A172 (cell line): ENCODE data around the gene ZIC1. TPM values are rescaled to one million over a fixed set of nuclear protein-coding genes. Genes with fewer than 3 reads are reported as not detected.

Experiments
- DNase-seq: peaks from one replicate; pipeline ENCODE4 v3.0.0-alpha.2; 2015; ENCODE audit warnings: low spot score
- total RNA-seq: library from RNA; depleted of rRNA; stranded (reverse); fragments of >200 nt; shearing (Covaris generic); gene quantifications from 2 replicates; pipeline ENCODE4 v1.2.3, GENCODE V29; 2014

Gene ZIC1
- total RNA-seq, 1 experiment from 2014 or later = 18.9 TPM

DNA sequence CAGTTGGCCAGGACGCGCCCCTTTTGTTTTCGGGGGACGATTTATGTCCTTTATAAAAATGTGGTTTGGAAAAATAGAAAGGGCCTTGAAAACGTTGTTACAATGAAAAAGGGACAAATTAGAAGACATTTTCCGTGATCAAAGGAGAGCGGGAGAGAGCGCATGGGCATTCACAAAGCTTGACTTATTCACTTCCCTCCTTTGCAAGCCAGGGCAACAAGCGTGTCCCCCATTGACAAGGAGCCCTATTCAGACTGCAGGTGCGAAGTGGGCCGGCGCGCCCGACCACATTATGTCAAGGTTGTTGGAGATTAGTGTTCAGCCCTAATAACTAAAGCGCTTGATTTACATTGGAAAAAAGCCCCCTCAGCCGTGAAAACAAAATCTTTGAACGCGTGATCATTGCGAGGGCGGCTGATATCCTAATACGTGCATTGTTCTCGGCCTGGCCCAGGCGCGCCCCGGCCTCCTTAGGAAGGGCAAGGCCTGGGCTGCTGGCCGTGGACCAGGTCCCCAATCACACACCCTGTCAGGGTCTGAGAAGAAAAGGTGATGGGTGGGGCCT, 28.7 kb upstream of the ZIC1 start:
- no peak for DNase-seq

DNA sequence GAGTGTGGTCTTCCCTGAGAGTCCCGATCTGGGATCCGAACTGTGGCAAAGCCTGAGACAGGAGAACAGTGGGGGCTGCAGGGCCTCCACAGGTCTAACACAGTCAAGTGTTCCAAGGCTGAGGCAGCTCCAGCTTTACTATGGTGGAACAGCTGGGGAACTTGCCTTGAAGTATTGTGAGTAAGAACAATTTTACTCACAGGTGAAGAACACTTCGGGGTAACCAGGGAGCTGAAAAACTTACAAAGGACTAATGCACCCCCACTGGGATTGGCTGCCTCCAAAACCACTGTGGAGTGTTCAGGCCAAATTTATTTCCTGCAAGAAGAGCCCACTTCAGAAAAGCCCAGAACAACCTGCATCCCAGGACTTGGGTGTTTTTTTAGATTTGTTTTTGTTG, 28.2 kb upstream of the ZIC1 start:
- DNase-seq = no peak

DNA sequence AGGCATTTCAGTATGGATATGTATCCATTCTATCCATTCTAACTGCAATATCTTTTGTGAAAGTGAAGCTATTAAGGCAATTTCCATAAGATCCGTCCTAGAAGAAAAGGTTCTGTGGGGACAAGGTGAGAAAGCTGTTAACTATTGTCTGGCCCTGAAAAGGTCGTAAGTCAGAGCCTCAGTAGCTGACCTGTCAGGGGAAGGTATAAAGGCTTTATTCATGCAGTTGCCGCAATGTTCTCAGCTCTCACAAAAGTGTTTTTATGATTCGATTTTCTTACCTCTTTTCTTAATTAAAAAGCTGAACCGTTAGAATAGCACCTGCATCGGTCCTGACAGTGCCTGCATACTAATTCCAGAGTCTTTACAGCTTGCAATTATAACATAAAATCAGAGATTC, 27.6 kb upstream of the ZIC1 start:
- DNase-seq = no peak

DNA sequence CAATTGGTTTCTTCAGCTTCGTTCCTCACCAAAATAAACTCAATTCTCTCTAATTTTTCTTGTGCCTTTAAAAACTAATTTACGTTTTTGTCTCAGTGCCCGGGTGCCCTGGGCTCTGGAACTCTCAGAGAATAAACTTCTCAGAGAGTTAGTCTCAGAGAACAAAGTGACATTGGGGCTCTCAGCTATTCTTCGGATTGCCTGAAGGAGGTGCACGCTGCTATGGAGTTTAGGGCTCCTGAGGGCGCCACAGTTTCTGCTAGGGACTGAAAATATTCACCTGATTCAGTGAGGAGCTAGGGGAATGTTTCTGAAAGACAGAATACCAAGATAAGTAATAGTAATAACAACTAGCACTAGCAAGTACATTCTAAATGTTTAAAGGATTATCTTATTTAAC, 25.5 kb upstream of the ZIC1 start:
- no peak for DNase-seq

DNA sequence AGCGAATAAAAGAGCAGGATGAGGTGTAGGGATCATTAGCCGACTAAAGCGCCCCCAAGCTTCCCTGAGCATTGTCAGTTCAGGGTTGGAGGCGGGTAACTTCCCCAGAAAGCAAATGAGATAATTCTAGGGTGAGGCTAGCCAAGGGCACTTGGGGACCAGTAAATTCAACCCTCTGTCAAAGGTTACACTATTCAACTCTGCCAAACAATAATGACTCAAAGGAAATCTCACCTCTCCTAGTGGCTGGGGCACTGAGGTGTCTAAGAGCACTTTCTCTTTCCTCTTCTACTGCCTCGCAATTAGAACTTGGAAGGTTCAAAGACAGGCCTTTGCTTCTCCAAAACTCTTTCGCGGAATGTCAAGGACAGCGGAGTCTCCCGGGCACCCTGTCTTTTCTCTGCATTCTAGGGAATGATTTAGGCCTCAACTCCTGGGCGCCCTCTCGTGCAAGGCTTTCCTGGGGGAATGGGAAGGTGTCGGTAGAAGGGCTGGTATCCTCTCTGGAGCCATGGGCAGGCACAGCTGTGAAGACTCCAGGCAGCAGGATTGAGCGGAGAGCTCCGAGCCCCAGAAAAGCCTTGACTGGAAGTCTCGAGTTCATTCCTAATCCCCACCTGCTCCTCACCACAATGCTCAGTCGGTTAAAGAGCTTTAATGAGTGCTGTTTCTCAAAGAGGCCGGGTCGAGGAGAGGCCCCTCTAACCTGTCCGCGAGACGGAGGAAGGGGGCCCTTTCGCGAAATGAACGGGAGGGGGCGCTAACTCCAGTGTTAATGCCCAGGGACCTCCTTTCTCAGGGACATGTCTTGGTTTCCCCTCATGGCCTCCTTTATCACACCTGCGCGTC, 24.7 kb upstream of the ZIC1 start:
- no peak for DNase-seq

DNA sequence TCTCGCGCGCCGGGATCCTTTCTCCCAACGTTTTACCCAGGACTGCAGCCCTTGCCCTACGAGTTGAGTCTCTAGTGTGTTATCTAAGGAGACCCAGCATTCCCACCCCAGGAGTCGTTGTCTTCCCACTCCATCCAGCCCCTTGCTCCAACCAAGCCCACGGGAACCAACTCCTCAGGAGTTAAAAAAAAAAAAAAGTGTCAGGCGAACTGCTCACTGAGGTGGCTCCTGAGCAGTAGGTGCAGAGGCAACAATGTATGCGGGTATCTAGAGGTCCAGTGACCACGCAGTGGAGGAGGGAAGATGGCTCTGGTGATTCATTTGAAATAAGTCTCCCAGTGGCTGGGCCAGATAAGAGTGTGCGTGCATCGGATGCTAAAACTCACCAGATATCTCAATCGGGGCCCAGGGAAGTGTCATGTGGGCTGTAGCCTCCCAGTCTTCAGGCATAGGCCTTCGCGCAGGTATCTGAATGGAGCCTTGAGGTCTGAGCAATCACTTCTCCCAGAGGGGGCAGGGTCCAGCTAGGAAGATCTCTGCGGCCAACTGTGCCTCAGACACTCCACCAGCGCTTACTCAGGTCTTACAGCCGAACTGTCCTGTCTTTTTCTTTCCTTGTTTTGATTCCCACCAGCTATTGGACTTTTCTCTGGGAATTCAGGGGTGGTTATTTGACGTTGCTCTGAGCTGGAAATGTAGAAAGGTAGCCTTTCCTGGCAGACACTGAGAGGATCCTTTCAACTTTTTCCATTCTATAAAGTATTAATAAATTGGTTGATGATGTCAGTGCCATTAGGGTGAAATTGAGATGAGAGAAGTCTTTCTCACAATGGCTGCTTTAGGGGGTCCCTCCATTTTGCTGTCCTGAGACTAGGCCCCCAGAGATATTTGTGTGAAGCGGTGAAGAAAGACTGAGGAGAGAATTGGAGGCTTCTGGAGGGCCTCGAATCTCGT, 23.8 kb upstream of the ZIC1 start:
- no peak for DNase-seq

DNA sequence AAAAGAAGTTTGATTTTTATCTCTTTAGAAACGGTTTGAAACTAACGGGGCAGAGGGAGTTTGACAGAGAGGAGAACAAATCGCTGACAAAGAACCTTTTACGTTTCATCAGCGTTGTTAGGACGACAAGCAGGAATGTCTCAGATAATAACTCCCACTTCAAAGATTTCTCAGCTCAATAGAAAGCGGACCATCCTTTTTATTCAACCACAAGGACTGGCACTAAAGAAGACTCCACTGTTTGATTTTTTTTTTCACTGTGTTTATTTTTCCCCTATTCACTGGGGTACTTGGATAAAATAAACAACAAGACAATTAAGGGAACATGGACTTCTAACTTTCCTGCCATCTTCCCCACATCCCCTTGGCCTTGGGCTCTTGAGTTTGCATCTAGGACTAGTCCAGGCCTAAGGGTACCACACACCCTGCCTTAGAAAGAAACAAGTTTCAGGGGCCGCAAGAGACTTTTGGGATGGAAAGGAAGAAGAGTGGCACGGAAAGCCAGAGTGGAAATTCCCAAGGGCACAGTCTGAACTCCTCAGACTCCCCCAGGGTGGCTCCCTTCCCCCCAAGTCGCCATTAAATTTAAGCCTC, 21.8 kb upstream of the ZIC1 start:
- no peak for DNase-seq

DNA sequence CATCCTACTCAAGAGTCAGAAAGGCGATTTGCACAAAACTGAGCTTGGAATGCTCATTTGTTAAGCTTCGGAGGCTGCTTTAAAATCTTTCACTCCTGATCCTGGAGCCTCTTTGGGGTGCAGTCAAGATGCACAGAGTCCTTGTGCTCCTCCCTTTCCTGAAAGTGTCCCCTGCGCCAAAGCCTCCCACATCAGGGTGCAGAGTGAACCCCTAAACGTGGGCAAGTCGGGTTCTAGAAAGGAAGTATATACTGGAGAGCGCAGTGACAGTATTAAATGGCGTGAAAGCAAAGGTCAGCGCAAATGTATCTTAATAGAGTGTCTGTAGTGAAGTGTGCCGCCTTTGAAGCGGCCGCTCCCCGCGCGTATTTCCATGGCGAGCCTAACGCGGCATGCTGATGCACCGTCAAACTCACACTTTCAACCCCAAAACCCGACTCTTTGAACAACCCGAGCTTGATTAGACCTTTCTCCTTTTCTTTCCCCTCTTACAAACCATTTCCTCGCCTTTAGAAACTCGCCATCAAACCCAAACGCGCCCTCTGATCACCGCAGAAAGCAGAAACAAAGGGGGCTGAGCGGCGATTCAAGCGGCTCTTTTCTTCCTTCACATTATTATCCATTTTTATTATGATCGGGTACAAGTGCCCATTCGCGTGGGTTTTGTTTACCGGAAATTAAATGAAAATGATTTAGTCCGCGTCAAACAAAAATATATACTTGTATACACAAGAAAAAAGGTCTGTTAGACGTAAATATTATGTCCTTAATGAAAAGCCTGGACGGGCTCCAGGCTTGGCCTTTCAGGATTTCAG, 21.1 kb upstream of the ZIC1 start:
- DNase-seq = no peak

DNA sequence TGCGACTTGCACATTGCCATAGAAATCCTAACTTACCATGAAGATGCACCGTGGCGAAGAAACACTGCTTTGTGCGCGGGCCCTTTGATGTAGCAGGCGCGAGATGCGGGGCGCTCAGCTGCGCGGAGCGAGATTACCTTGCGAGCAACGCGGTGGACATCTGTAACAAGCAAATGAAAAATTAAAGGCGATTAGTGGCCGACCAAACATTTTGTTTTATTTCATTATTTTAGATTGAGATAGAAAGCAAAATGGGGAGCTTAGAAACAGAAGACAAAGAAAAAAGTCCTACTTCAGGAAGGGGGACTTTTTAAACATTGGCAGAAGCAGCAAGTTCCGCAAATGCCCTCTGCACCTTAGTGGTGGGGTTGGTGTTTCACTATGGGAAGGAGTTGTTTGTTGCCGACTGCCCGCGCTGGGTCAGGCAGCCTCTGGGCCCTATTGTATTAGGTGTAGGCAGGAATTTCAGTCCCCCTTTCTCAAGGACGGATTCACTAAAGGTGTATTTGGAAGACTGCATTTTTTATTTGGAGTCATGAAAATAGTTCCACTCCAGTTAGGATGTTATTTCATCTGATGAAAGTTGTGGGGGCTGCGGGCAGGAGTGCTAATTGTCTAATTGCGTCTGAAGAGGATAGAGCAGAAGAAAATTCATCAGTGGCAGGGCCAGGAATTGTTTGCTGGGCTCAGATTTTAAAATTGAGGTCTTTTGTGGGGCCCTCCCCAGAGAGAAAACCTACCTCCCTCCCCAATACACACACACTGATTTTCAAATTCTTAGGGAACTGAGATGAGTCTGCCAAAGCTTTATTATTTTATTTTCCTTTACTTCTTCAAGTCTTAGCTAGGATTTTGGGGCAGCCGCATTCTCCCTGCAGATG, 20.2 kb upstream of the ZIC1 start:
- DNase-seq = no peak

DNA sequence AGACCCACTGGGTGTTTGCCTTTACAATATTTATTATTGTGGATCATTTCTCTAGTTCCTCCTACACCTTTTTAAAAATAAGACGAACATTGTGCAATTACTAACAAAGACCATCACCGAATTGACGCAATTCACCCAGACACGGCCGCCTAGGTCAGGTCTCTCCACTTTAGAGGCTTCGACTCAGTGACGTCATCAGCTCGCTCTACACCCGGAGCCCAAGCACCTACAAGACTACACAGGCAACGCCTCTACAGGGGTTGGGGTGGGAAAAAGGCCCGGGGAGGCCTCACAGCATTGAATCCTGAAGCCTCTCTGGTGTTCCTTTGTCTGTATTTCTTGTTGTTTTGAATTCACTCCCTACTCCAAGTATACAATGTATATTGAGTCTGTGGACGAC, 19.4 kb upstream of the ZIC1 start:
- DNase-seq = no peak

DNA sequence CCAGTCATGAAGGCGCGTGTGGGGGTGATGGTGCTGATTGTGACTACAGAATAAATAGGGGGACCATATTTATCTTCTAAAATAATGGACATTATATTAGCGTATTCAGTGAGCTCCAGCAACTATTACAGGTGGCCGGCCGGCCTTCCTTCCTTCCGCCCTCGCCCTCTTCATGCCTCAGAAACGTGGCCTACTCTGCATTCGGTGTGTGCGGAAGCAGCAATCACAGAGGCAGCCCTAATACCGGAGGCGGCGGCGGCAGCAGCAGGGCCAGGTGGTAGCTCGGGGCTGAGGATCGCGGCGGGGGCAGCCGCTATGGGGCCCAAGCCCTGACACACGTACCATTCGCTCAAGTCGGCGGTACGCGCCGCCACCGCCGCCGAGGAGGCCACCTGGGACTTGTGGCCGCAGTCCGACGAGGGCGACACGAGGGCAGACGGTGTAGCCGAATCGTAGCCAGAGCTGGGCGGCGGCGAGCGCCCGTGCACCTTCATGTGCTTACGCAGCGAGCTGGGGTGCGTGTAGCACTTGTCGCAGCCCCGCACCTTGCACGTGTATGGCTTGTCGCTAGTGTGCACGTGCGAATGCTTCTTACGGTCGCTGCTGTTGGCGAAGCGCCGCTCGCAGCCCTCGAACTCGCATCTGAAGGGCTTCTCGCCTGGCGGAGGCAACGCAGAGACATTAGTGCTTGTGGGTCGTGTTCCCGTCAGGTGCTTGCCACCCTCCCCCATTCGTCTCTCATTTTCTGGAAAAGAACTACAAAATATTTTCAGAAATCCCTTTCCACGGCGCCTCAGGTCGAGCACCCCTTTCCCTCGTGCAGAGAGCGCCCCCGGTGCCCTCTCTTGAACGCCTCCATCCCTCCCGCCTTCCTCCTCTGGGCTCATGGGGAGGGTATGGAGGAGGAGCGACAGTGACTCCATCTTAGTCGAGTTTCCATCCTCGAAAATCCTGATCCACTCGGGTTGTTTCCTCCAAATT, 18.3 kb upstream of the ZIC1 start:
- no peak for DNase-seq

DNA sequence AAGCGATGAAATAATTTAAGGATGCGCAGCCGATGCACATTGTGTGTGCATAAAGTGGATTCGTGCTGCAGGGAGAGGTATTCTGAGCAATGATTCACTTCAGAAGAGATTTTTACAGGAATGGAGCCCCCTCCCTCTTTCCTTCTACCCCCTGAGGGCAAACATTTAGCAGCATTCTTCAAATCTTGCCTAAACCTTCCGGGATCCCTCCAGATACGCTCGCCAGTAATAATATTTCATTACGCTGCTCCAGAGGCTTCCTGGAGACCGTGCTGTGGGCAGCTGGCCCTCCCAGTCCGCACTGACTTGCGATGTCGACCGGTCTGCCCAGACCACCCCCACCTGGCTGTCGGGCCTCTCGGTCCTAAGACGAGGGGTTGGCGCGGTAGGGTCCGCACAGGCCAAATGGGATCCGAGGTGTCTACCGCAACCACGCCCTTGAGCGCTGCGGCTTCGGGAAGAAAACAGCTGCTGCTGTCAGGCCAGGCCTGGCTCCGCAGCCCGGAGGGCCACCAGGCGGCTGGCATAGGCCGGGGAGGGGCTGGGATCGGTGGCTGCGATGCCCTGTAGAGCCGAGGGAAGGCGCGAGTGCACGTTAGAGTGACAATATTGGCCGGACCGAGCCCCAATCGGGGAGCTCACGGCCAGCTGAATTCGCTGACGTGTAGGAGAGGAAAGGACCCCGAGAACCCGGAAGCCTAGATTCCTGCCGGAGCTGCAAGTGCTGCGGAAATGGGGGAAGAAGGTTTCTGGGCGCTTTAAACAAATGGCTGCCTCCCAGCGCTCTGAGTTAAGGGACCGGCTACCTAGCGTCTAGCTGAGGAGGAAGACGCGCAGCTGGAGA, 17.2 kb upstream of the ZIC1 start:
- no peak for DNase-seq

DNA sequence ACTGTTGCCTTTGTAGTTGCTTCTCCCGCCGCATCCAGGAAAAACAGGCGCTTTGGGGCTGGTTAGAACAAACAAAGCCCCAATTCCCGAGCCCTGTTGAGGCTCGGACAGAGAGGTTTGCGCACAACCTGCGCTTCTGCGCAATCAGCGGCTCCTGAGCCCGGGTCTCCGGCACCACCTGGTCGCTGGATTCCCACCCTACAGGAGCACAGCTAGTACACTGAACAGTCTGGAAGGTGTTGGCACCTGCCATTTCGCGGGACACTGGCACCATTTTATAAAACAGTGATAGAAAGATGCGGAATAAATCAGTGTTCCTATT, 16.6 kb upstream of the ZIC1 start:
- DNase-seq = no peak

DNA sequence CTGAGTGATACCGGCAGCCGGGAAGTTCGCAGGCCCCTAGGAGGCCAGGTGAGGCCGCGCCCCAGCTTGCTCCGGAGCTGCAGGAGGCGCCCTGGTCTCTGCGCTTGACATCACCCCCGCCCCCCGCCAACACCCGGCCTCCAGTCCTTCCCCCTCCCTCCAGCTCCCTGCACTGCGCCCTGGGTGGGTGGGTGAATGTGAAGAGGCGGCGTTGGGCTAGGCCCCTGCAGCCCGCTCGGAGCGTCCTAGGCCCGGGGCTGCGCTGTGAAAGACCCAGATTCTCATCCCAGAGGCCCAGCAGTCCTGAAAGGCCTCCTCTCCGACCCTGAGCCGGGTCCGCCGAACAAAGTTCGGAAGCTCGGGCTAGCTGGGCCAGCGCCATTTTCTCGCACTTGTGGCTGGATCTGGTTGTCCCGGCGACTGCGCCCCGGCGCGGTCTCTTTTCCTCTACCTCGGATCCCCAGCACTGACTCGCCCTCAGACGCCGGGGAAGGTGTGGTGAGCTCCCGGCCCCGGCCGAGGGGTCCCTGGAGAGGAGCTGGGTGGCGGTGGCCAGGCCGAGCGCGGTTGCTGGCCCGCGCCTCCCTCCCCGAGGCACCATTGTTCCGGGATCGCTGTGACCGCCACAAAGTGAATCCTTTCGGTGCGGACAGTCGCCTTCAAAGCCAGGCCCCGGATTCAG, 15.8 kb upstream of the ZIC1 start:
- peak; percentile 60 for DNase-seq

DNA sequence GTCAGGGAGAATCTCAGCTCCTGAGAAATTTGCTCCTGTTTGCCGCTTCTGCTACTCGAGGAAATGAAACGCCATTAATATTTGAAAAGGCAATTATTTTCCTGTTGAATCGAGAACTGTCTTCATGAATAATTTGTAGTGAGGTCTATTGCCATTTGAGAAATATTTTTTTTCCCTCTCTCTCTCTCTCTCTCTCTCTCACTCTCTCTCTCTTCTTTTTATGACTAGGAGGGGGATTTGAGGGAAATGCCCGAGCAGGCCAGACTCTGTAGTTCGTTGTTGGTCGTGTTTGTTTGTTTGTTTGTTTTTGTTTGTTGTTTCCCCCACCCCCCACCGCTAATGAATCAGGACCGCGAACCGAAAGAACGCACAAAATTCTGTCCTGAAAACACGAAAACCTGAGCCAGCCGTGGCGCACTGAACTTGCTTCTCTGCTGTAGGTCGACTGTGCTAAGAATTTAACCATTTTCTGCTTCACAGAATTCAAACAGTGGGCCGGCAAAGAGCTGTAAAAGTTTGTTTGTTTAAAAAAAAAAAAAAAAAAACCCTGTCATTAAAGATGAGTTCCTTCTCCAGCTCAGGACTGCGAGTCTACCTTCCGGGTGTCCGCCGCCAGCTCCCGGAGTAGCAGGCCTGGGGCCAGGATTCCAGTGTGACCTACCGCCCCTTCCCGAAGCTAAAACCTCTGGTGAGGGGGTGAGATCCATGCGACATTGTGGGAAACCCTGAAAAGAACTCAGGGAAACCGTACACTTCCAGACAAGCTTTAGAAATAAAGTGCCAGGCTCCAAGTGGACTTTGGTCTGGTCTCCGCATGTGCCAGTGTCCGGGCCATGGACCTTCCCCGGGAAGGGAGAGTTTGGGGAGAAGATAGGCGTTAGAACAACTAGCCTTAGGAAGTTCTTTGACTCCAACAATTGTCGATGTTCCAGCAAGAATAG, 15.0 kb upstream of the ZIC1 start:
- no peak for DNase-seq

DNA sequence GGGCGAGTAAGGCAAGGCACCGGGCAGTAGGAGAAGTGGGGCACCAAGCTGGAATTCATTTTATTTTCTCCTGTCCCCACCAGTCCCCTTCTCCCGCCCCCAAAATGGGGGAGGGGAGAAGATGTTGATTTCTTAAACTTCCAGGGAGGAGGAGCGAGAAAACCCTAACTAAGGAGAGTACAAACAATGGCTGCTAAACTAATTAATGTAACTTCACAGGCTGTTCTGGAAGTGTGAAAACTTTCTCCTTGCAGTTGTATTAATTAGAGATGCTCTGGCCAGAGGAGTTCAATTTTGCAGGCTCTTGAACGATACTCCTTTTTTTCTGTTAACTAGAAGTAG, 14.3 kb upstream of the ZIC1 start:
- no peak for DNase-seq
